ENCODE data around the gene MAD2L1. TPM values are rescaled to one million over a fixed set of nuclear protein-coding genes. Genes with fewer than 3 reads are reported as not detected.

MAD2L1 gene
- total and polyA plus RNA-seq, 2 of the 13 experiments (the other 11 are each of a cell fraction or from before 2014, with no cell fraction given), result 40.6 to 109 TPM

GRCh38 chr4:120065974-120066516 is 603 bp downstream of the MAD2L1 start (continued):
- TF ChIP-seq ZBTB34 (CRISPR knock-in tag; IDR thresholded peaks at IDR 0.05) (no peak), ZFYVE20 (CRISPR knock-in tag; IDR thresholded peaks at IDR 0.05; ENCODE audit: borderline replicate concordance, low read depth) (no peak), ZNF274 (CRISPR knock-in tag; IDR thresholded peaks at IDR 0.05) (no peak), RXRA (CRISPR knock-in tag; IDR thresholded peaks at IDR 0.05) (no peak), NFYB (CRISPR knock-in tag; IDR thresholded peaks at IDR 0.05) (0 out of 2 replicates have a peak, but pooled peaks have one; percentile 1), YEATS4 (CRISPR knock-in tag; IDR thresholded peaks at IDR 0.05; ENCODE audit: borderline replicate concordance) (no peak), ZNF788 (CRISPR knock-in tag; IDR thresholded peaks at IDR 0.05; ENCODE audit: borderline replicate concordance) (no peak), TRAFD1 (CRISPR knock-in tag; IDR thresholded peaks at IDR 0.05; ENCODE audit: borderline replicate concordance) (no peak), RAD21 (CRISPR knock-in tag; IDR thresholded peaks at IDR 0.05) (no peak), ZZZ3 (CRISPR knock-in tag; IDR thresholded peaks at IDR 0.05; ENCODE audit: borderline replicate concordance) (0 out of 2 replicates have a peak, but pooled peaks have one; percentile 41), U2AF1 (optimal IDR thresholded peaks at IDR 0.05; ENCODE audit: low read depth, low read length) (no peak), ZNF343 (CRISPR knock-in tag; IDR thresholded peaks at IDR 0.05) (no peak), REST (IDR thresholded peaks at IDR 0.05; ENCODE audit: borderline replicate concordance in 1 of 2, low read depth in 1 of 2, low read length in 2 of 2) (no peak), ZNF709 (CRISPR knock-in tag; IDR thresholded peaks at IDR 0.05) (peak; percentile 84; the same call in 1 of the 2 replicates), SP140L (CRISPR knock-in tag; IDR thresholded peaks at IDR 0.05; ENCODE audit: borderline replicate concordance) (no peak), FOXC1 (CRISPR knock-in tag; IDR thresholded peaks at IDR 0.05; ENCODE audit: borderline replicate concordance) (no peak), MTF2 (CRISPR knock-in tag; IDR thresholded peaks at IDR 0.05; ENCODE audit: borderline replicate concordance) (no peak)
- TF ChIP-seq, protein P1, sequence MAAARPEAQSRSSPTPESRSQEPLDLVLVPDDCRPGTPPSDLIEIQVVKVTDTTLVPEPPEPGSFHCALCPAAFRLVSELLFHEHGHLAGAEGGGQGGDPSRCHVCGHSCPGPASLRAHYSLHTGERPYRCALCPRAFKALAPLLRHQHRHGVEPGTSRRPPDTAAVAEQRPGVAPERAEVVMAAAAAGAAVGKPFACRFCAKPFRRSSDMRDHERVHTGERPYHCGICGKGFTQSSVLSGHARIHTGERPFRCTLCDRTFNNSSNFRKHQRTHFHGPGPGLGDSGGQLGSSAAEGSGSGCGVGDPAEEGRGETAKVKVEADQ (CRISPR knock-in tag; IDR thresholded peaks at IDR 0.05; ENCODE audit: borderline replicate concordance), result no peak
- TF ChIP-seq, protein P2, sequence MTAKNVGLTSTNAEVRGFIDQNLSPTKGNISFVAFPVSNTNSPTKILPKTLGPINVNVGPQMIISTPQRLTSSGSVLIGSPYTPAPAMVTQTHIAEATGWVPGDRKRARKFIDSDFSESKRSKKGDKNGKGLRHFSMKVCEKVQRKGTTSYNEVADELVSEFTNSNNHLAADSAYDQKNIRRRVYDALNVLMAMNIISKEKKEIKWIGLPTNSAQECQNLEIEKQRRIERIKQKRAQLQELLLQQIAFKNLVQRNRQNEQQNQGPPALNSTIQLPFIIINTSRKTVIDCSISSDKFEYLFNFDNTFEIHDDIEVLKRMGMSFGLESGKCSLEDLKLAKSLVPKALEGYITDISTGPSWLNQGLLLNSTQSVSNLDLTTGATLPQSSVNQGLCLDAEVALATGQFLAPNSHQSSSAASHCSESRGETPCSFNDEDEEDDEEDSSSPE (CRISPR knock-in tag; IDR thresholded peaks at IDR 0.05), result no peak
